HG02884 (cell line): Measurements from ENCODE around the gene CD302.
"Not testable (repeated sequence)": the region's sequence is repeated elsewhere in the genome, so short reads cannot be mapped to it uniquely, and the experiment has no call there.

Experiments used
- ATAC-seq: cut with Tn5 transposase; IDR thresholded peaks from one replicate; pipeline ENCODE4 v1.9.1; 2021; ENCODE audit warnings: mild to moderate bottlenecking, moderate library complexity; ENCODE audit not compliant: unreplicated experiment

CD302 gene, protein sequence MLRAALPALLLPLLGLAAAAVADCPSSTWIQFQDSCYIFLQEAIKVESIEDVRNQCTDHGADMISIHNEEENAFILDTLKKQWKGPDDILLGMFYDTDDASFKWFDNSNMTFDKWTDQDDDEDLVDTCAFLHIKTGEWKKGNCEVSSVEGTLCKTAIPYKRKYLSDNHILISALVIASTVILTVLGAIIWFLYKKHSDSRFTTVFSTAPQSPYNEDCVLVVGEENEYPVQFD

DNA sequence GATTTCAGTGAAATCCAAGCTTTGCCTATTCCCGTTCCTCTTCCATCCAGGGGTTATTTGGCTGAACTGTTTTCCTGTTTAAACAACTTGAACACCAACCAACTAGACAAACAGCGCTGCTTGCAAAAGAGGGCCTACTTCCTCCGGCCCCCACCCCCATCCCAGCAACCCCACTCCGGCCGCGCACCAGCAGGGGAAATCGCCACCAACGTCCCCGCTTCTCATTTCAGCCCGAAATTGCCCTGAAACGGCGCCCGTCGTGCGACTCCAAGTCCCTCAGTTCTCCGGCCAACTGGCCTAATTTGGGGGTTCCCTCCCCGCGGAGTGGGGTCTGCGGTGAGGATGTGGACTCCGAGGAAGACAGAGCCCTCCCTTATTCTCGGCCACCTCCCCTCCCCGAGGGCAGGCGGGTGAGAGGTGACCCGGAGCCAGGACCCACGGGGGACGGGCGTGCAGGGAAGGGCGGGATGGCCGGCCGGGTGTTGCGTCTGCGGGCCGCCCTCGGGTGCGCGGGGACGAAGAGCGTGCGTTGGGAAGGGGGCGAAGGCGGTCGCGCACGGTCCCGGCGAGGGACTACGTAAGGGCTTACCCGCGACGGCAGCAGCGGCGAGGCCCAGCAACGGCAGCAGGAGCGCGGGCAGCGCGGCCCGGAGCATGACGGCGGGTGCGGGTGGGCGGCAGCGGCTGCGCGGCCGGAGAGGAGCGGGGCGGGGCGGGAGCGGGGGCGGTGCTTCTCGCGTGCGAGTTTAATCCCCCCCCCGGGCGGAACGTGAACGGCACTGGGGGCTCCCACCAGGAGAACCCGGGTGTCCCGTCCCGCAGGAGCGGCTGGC lies at the start of gene CD302:
CD302 (minus strand) TSS at position 666 of the 833 bp plus-strand sequence; CDS start at position 656, 10 bp downstream.
- ATAC-seq, result peak; percentile 64

DNA sequence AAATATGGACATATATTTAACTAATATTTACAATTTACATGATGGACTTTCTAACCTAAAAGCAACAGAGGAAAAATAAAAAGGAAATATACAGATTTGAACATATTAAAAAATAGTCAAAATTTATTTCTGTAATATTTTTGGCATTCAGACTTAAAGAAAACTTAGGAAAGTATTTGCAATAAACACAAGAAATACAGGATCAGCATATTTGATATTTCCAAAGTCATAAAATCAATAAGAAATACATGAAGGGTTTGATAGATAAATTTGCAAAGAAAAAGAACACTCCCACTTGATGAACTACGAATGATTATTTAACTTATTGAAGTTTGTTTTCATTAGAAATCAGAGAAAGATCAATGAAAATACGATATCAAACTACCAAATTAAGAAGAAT lies 48.6 kb upstream of the CD302 start:
- no peak for ATAC-seq

DNA sequence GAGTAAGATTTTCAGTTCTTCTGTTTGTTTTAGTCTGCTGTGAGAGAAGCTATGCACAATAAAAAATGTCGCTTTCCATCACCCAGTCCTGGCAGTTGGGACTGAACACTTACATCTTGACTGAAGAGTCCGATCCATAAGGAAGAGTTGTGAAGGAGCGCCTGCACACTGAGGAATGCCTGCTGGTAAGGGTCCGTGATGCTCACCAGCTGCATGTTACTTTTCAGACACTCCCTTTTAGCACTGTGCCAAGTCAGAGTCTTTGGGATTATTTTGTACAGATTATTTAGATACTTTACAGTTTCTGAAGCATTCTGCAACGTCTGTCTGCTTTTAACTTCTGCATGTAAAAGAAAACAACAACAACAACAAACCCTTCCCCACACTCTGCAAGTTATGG lies 42.6 kb upstream of the CD302 start:
- ATAC-seq, result no peak

DNA sequence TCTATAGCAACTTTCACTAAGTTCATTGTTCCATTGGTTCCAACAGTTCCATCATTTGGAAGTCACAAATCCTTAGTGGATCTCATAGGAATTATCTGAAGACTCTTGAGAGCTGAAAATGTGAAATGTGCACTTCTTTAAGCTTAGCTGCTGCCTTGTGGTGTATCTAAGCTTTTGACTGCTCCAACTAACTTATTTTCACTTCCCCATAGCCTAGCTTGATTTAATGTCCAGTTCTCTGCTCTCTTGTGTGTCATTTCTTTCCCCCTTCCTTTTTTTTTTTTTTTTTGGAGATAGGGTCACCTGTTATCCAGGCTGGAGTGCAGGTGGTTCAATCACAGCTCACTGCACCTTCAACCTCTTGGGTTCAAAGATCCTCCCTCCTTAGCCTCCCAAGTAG lies 34.9 kb upstream of the CD302 start:
- no peak for ATAC-seq

DNA sequence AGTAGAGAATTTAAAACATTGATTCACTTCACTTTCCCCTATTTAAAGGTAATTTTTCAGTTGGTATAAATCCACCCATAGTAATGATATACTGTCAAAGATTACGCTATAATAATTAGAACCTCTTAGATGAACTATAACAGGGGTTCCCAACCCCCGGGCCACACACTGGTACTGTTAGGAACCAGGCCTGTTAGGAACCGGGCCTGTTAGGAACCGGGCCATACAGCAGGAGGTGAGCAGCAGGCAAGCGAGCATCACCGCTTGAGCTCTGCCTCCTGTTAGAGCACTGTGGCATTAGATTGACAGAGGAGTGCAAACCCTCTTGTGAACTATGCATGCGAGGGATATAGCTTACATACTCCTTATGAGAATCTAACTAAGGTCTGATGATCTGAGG lies 34.0 kb upstream of the CD302 start:
- no peak for ATAC-seq

DNA sequence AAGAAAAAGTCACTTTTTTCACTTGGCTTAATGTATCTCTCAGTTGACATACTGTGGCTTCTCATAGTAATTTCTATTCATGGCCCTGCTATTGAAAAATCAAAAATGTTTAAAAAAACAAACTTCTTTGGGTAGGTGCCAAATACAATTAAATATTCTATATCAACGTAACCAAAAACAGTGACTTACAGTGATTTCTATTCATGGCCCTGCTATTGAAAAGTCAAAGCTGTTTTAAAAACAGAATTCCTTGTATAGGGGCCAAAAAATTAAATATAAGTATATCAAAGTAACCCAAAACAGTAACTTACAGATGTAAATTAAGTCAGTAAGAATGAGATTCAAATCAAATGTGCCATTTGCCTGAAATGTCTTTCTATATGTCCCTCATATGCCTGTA lies 31.4 kb upstream of the CD302 start:
- no peak for ATAC-seq

DNA sequence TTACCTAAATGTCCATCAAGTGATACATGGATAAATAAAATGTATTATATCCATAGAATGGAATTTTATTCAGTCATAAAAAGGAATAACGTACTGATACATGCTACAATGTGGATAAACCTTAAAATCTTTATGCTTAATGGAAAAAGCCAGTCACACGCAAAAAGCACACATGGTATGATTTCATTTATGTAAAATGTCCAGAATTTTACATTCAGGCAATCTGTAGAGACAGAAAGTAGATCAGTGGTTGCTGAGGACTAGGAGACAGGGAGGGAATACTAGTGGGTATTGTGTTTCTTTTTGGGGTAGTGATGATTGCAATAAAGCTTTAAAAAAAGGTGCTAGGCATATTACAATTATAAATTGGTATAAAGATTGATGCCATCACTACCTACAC lies 30.7 kb upstream of the CD302 start:
- ATAC-seq, result no peak

DNA sequence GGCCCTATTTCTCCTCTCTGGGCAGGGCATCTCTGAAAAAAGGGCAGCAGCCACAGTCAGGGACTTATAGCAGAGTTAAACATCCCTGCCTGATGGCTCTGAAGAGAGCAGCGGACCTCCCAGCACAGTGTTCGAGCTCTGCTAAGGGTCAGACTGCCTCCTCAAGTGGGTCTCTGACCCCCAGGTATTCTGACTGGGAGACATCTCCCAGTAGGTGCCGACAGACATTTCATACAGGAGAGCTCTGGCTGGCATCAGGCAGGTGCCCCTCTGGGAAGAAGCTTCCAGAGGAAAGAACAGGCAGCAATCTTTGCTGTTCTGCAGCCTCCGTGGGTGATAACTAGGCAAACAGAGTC lies 24.4 kb upstream of the CD302 start:
- not testable (repeated sequence) for ATAC-seq

DNA sequence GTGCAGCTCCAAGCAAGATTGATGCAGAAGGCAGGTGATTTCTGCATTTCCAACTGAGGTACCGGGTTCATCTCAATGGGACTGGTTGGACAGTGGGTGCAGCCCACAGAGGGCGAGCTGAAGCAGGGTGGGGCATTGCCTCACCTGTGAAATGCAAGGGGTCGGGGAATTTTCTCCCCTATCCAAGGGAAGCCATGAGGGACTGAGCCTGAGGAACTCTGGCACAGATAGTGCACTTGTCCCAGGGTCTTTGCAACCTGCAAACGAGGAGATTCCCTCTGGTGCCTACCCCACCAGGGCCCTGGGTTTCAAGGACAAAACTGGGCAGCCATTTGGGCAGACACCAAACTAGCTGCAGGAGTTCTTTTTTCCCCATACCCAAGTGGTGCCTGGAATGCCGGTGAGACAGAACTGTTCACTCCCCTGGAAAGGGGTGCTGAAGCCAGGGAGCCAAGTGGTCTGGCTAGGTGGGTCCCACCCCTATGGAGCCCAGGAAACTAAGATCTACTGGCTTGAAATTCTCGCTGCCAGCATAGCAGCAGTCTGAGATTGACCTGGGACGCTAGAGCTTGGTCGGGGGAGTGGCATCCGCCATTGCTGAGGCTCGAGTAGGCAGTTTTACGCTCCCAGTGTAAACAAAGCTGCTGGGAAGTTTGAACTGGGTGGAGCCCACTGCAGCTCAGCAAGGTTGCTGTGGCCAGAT lies 23.9 kb upstream of the CD302 start:
- not testable (repeated sequence) for ATAC-seq

DNA sequence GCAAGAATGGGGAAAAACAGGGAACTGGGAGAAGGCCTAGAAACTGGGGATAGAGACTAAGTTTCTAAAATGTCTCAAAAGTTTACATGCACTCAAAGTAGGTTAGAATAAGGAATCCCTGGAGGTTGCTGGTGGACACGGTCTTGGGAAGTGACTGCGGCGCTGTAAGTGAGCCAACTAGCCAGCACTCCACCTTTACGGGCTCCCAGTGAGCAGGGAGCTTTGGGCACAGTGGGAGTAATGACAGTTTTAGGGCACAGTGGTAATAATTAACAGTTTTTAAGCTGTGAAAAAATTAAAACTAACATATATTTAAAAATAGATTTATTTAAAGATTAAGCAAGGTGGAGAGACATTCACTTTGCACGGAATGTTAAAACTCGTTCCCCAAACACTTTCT lies 20.9 kb upstream of the CD302 start:
- ATAC-seq, result no peak

DNA sequence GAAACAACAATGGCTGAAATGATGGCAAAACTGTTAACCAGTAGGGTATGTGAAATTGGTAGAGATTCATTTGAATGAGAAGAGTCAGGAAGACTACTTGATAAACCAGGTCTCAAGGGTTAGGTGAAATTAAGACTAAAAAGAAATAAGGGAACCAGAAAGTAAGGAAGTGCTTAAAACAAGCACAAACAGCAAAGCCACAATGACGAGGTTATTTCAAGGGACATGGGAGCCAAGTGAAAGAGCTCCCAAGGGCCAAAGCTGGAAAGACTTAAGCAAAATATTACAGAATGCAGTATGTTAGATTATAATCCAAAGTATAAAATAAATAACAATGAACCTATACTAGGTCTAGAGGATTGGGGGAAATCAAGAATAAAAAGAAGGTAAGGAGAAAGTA lies 19.3 kb upstream of the CD302 start:
- ATAC-seq, result no peak

DNA sequence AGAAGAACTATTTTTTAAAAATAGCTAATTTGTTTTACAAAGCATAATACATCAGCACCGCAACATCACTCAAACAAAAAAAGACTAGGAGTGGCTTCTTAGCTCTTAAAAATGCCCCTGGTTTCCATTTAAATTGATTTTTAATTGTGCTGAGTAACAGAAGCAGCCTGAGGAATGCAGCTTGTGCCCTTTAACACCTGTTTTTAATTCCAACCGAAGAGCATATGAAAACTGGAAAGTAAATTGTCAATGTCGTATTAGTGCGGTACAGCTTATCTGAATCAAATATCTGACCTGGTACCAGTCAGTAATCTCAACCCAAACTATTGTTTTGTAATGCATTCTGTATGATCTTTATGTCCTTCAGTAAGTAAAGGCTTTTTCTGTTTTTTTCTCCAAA lies 13.2 kb upstream of the CD302 start:
- ATAC-seq, result no peak

DNA sequence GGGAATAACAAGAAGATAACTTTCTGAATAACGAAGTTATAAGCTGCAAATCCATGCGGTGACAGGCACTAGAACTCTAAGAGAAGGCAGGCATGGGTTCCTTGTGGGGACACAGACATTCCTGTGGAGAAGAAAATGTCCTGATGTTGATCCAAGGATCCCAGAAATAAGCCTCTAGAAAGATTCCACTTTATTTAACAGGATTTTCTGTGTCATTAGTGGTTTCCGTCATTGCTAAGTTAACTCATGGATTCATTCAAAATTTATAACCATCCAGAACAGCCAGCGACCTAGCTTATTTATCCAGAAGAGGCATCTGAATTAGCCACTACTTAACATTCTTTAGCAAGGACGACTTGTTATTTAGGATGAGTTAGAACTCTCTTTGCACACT lies 10.0 kb upstream of the CD302 start:
- no peak for ATAC-seq

DNA sequence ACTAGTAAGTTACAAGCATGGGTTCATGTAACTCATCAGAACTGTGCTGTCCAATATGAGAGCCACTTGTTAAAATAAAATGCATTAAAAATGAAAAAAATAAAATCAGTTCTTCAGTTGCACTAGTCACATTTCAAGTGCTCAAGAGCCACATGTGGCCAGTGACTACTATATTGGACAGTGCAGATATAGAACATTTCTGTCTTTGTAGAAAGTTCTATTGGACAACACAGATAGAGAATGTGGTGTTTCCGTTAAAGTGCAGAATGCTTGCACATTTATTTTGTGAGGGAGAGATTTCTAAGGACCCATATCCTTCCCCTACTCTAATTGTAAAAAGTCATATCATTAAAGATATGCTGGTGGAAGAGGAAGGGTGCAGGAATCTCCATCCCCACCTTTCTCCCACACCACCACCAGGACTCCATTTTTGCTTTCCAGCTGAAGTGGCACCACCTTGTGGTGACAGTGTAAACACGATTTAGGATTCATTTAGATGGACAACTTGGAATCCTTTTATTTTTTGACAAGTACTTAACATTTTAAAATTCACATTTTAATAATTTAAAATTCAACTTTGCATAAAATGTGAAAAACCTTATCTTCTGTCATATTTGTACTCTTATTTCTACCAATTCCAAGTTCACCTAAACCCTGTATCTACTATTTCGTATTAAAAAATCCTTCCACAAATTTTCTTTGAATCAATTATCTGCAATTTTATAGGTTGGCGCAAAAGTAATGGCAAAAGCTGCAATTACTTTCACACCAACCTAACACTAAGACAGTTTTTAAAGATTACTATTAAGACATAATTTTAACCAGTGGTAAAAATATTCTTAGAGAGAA lies 9.4 kb upstream of the CD302 start:
- no peak for ATAC-seq

DNA sequence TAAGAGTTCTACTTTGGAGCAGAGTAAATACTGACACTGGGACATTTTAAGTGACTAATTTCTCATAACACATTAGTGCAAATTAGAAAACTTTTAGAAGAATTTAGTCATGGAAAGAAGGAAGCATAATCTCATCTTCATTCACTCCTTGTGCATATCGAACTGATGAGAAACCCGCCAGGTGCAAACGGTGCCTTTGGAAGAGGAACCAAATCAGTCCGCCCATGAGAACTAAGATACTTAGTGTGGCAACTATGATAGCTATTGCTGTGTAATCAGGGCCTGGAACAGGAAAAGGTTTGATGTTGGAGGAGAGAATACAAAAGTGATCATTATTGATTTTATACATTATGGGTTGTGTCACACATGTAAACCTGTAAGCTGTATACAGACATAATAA lies 6.9 kb upstream of the CD302 start:
- ATAC-seq, result no peak

DNA sequence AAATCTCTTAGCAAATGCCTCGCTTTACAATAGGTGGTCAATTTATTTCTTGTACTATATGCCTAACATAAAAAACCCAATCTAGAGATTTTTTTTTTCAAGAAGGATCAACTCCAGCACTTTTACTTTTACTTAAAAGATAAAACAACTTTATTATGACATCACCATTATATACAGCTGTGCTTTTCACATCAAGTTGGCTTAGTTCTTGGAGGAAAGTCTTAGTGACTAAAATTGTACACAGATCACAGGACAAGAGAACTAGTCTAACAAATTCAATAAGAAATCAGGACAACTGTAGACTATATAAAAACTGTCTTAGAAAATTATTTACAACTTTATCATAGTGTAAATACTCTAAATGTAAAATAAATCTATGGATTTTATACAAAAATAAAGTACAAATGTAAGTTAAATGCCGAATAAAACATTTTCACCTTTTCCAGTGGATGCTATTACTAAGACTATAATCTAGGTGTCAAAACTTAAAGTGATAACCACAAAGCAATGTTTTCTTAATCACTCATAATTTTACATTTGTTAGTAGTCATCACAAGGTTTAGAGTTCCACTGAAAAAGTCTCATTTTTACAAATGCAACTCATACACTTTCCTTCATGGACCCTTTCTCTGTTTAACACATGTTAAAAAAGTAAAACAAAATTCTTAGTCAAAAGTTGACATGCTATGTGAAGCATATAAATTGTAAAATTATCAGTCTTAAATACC lies 5.4 kb upstream of the CD302 start:
- ATAC-seq, result no peak

DNA sequence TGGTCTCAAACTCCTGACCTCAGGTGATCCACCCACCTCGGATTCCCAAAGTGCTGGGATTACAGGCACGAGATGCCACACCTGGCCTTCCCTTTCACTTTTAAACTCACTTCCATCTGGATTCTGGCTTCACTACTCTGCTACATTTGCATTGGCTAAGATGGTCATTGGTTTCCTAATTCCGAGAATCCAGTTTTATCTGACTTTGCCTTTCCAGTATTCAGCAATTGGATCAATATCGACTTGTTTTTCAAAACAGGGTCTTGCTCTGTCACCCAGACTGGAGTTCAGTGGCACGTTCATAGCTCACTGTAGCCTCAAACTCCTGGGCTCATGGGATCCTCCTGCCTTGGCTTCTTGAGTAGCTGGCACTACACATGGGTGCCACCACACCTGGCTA lies 4.7 kb upstream of the CD302 start:
- no peak for ATAC-seq

DNA sequence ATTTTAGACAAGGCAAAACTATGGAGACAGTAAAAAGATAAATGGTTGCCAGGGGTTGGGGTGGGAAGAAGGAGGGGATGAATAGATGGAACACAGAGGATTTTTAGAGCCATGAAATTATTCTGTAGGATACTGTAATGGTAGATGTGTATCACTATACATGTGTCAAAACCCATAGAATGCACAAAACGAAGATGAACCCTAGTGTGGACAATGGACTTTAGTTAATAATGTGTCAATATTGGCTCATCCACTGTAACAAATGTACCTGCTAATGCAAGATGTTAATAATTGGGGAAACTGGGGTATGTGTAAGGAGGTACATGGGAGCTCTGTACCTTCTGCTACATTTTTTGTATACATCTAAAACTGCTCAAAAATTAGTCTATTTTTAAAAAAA lies 1.8 kb upstream of the CD302 start:
- no peak for ATAC-seq

DNA sequence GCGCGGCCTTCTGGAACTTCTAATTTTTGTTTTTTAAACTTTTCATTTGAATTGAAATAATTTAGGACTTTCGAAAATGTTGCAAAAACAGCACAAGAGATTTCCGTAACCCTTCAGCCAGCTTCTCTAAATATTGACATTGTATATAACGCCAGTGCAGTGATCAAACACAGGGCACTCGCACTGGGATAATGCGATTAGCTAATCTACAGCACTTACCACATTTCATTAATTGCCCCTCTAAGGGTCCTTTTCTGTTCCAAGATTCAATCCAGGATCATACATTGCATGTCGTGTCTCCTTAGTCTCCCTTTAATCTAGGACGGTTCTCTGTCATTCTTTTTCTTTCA lies 343 bp upstream of the CD302 start:
- ATAC-seq, result no peak

DNA sequence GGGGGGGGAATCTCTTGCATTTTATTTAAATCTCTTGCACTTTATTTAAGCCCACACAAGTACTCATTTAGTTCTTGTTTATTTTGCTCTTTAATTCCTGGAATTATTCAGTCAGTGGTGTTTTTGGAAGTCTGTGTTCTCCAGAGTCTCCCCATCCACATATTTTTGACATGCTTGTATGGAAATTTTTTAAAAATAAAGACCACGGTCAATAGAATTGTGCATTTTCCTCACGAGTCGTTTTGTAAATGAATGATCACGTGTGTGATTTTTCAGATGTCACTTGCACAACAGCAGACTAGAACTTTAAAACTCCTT lies 824 bp downstream of the CD302 start:
- no peak for ATAC-seq
